Mesendoderm (in vitro differentiated cells): ENCODE measurements around the gene MYO1E.

Source experiments
- DNase-seq: peaks from one replicate; pipeline ENCODE4 v3.0.0; 2013
- H2AK5ac ChIP-seq: 2 replicates; pipeline ENCODE4 v1.6.1; 2013; ENCODE audit warnings: low read length, inconsistent platforms
- H2BK120ac ChIP-seq: 2 replicates; pipeline ENCODE4 v1.6.1; 2013; ENCODE audit warnings: low read depth, mild to moderate bottlenecking, low read length, moderate library complexity, mixed read lengths
- H2BK15ac ChIP-seq: replicated peaks from 2 replicates; pipeline ENCODE4 v1.6.1; 2013; ENCODE audit warnings: low read depth, mild to moderate bottlenecking, moderate library complexity
- H2BK5ac ChIP-seq: 2 replicates; pipeline ENCODE4 v1.6.1; 2013; ENCODE audit warnings: low read length, inconsistent platforms
- H3K18ac ChIP-seq: 2 replicates; pipeline ENCODE4 v1.6.1; 2013; ENCODE audit warnings: mild to moderate bottlenecking, low read length, mixed read lengths
- H3K23ac ChIP-seq: one replicate; pipeline ENCODE4 v1.6.1; 2013; ENCODE audit warnings: low read length
- H3K27ac ChIP-seq: 2 replicates; pipeline ENCODE4 v1.5.1; 2013; ENCODE audit warnings: low read depth, mild to moderate bottlenecking, inconsistent platforms, low read length, moderate library complexity
- H3K27me3 ChIP-seq: 2 replicates; pipeline ENCODE4 v1.6.1; 2013; ENCODE audit warnings: low read length, control low read depth, mild to moderate bottlenecking, inconsistent platforms; ENCODE audit not compliant: insufficient read depth, poor library complexity
- H3K36me3 ChIP-seq: 2 replicates; pipeline ENCODE4 v1.6.1; 2013; ENCODE audit warnings: low read length, inconsistent platforms; ENCODE audit not compliant: control insufficient read depth, insufficient read depth
- H3K4ac ChIP-seq: one replicate; pipeline ENCODE4 v1.6.1; 2013; ENCODE audit warnings: low read depth, mild to moderate bottlenecking, low read length, moderate library complexity
- H3K4me1 ChIP-seq: 2 replicates; pipeline ENCODE4 v1.6.1; 2013; ENCODE audit warnings: low read depth, low read length, inconsistent platforms; ENCODE audit not compliant: control insufficient read depth
- H3K4me2 ChIP-seq: 2 replicates; pipeline ENCODE4 v1.6.1; 2013; ENCODE audit warnings: low read length
- H3K4me3 ChIP-seq: 2 replicates; pipeline ENCODE4 v1.5.1; 2013; ENCODE audit warnings: mild to moderate bottlenecking, low read length
- H3K56ac ChIP-seq: one replicate; pipeline ENCODE4 v1.6.1; 2013; ENCODE audit warnings: low read length
- H3K79me1 ChIP-seq: 2 replicates; pipeline ENCODE4 v1.6.1; 2013; ENCODE audit warnings: low read length, inconsistent platforms
- H3K79me2 ChIP-seq: 2 replicates; pipeline ENCODE4 v1.6.1; 2013; ENCODE audit warnings: mild to moderate bottlenecking, low read length; ENCODE audit not compliant: control insufficient read depth, insufficient read depth
- H3K9ac ChIP-seq: 2 replicates; pipeline ENCODE4 v1.6.1; 2013; ENCODE audit warnings: low read length, inconsistent platforms
- H4K5ac ChIP-seq: one replicate; pipeline ENCODE4 v1.6.1; 2013; ENCODE audit warnings: low read length
- H4K8ac ChIP-seq: one replicate; pipeline ENCODE4 v1.6.1; 2013; ENCODE audit warnings: low read depth, mild to moderate bottlenecking, control low read depth, low read length, moderate library complexity
- WGBS: extraction: QIAGEN DNeasy Blood & Tissue Kit; methylation state at CpG from one replicate; pipeline ENCODE4 v1.1.7; 2013; ENCODE audit warnings: low lambda C conversion rate, missing lambda C conversion rate; ENCODE audit not compliant: insufficient coverage; ENCODE audit errors: extremely low coverage; 5-methylcytosine and 5-hydroxymethylcytosine counted together

The MYO1E gene

GRCh38 chr15:59237924-59238331 is 134.7 kb downstream of the MYO1E start:
- no peak for DNase-seq
- Histone ChIP-seq H4K8ac (no peak overlapping the region), H3K56ac (no peak overlapping the region), H3K27me3 (no peaks in the 10 kb centered on the region), H3K18ac (no peak overlapping the region), H3K27ac (no peak overlapping the region), H2BK5ac (no peak overlapping the region), H3K23ac (no peak overlapping the region), H3K4me1 (no peaks in the 10 kb centered on the region), H2BK15ac (no peak overlapping the region), H4K5ac (no peak overlapping the region), H3K9ac (no peak overlapping the region), H3K4ac (no peak overlapping the region), H2AK5ac (no peak overlapping the region), H2BK120ac (no peak overlapping the region), H3K4me3 (no peak overlapping the region), H3K36me3 (no peaks in the 10 kb centered on the region), H3K79me1 (no peaks in the 10 kb centered on the region), H3K4me2 (no peak overlapping the region), H3K79me2 (no peaks in the 10 kb centered on the region)
- no CpG with 5 or more reads among the region's 5 CpGs for WGBS

- Histone ChIP-seq H3K4me2 (no peak overlapping the region), H3K79me1 (no peaks in the 10 kb centered on the region), H2BK120ac (no peak overlapping the region), H3K36me3 (no peaks in the 10 kb centered on the region), H2BK5ac (no peak overlapping the region), H4K8ac (no peak overlapping the region), H3K9ac (no peak overlapping the region), H3K4ac (no peak overlapping the region), H3K4me3 (no peak overlapping the region), H2BK15ac (no peak overlapping the region), H3K23ac (no peak overlapping the region), H3K27ac (no peak overlapping the region), H3K18ac (no peak overlapping the region), H3K4me1 (no peaks in the 10 kb centered on the region), H4K5ac (no peak overlapping the region), H3K79me2 (no peaks in the 10 kb centered on the region), H3K27me3 (no peaks in the 10 kb centered on the region), H2AK5ac (no peak overlapping the region), H3K56ac (no peak overlapping the region)
- WGBS = no CpG with 5 or more reads among the region's 8 CpGs
- DNase-seq = no peak
Observed at GRCh38 chr15:59237119-59237855, 135.4 kb downstream of the MYO1E start.

GRCh38 chr15:59236394-59236793 is 136.3 kb downstream of the MYO1E start:
- Histone ChIP-seq H3K36me3 (no peaks in the 10 kb centered on the region), H2BK120ac (no peak overlapping the region)
- no CpG with 5 or more reads among the region's 1 CpG for WGBS

GRCh38 chr15:59232476-59232875 is 140.2 kb downstream of the MYO1E start:
- H2AK5ac ChIP-seq = no peak overlapping the region

More at GRCh38 chr15:59236394-59236793, 136.3 kb downstream of the MYO1E start:
- Histone ChIP-seq H4K8ac (no peak overlapping the region), H3K4me2 (no peak overlapping the region), H3K9ac (no peak overlapping the region), H3K4me3 (no peak overlapping the region), H3K4me1 (no peaks in the 10 kb centered on the region), H2AK5ac (no peak overlapping the region), H3K79me2 (no peaks in the 10 kb centered on the region), H3K27me3 (no peaks in the 10 kb centered on the region), H3K18ac (no peak overlapping the region), H3K27ac (no peak overlapping the region), H3K56ac (no peak overlapping the region), H2BK15ac (no peak overlapping the region), H3K23ac (no peak overlapping the region), H3K4ac (no peak overlapping the region), H2BK5ac (no peak overlapping the region), H3K79me1 (no peaks in the 10 kb centered on the region), H4K5ac (no peak overlapping the region)
- DNase-seq = no peak

GRCh38 chr15:59230531-59231055 is 142.1 kb downstream of the MYO1E start:
- H2BK120ac ChIP-seq = no peak overlapping the region
- H4K5ac ChIP-seq = no peak overlapping the region
- no peaks in the 10 kb centered on the region for H3K27me3 ChIP-seq
- no peak overlapping the region for H3K23ac ChIP-seq
- no peak overlapping the region for H4K8ac ChIP-seq
- H3K36me3 ChIP-seq = no peaks in the 10 kb centered on the region
- H3K18ac ChIP-seq = no peak overlapping the region
- H3K4me3 ChIP-seq = no peak overlapping the region
- H3K27ac ChIP-seq = no peak overlapping the region
- H2AK5ac ChIP-seq = no peak overlapping the region
- H3K4ac ChIP-seq = no peak overlapping the region
- no peak overlapping the region for H2BK15ac ChIP-seq
- DNase-seq = no peak
- H3K56ac ChIP-seq = no peak overlapping the region
- no peak overlapping the region for H3K9ac ChIP-seq
- no peaks in the 10 kb centered on the region for H3K4me1 ChIP-seq
- H2BK5ac ChIP-seq = no peak overlapping the region
- no peaks in the 10 kb centered on the region for H3K79me1 ChIP-seq
- no peak overlapping the region for H3K4me2 ChIP-seq
- WGBS = no CpG with 5 or more reads among the region's 2 CpGs
- no peaks in the 10 kb centered on the region for H3K79me2 ChIP-seq

More at GRCh38 chr15:59232476-59232875, 140.2 kb downstream of the MYO1E start:
- H3K4me3 ChIP-seq = no peak overlapping the region
- H3K36me3 ChIP-seq = no peaks in the 10 kb centered on the region
- no peak overlapping the region for H3K27ac ChIP-seq
- H3K18ac ChIP-seq = no peak overlapping the region
- H3K23ac ChIP-seq = no peak overlapping the region
- H3K4ac ChIP-seq = no peak overlapping the region
- H2BK120ac ChIP-seq = no peak overlapping the region
- no peak overlapping the region for H3K9ac ChIP-seq
- no peaks in the 10 kb centered on the region for H3K27me3 ChIP-seq
- no peak overlapping the region for H3K56ac ChIP-seq
- no peak overlapping the region for H4K5ac ChIP-seq
- no peaks in the 10 kb centered on the region for H3K79me2 ChIP-seq
- H2BK5ac ChIP-seq = no peak overlapping the region
- no peaks in the 10 kb centered on the region for H3K79me1 ChIP-seq
- H3K4me1 ChIP-seq = no peaks in the 10 kb centered on the region
- no CpG with 5 or more reads among the region's 1 CpG for WGBS
- no peak overlapping the region for H4K8ac ChIP-seq
- H3K4me2 ChIP-seq = no peak overlapping the region
- H2BK15ac ChIP-seq = no peak overlapping the region
- DNase-seq = no peak

GRCh38 chr15:59229453-59229852 is 143.2 kb downstream of the MYO1E start:
- Histone ChIP-seq H3K56ac (no peak overlapping the region), H3K36me3 (no peaks in the 10 kb centered on the region)
- WGBS = no CpG with 5 or more reads among the region's 3 CpGs

More at GRCh38 chr15:59229453-59229852, 143.2 kb downstream of the MYO1E start:
- no peak overlapping the region for H3K23ac ChIP-seq
- no peak overlapping the region for H3K4me2 ChIP-seq
- no peak overlapping the region for H2BK120ac ChIP-seq
- no peak overlapping the region for H3K9ac ChIP-seq
- no peak for DNase-seq
- no peak overlapping the region for H3K4ac ChIP-seq
- H2BK15ac ChIP-seq = no peak overlapping the region
- no peaks in the 10 kb centered on the region for H3K79me1 ChIP-seq
- H2AK5ac ChIP-seq = no peak overlapping the region
- H3K27ac ChIP-seq = no peak overlapping the region
- no peak overlapping the region for H4K8ac ChIP-seq
- no peak overlapping the region for H3K18ac ChIP-seq
- H3K27me3 ChIP-seq = no peaks in the 10 kb centered on the region
- no peak overlapping the region for H4K5ac ChIP-seq
- no peaks in the 10 kb centered on the region for H3K79me2 ChIP-seq
- no peaks in the 10 kb centered on the region for H3K4me1 ChIP-seq
- no peak overlapping the region for H2BK5ac ChIP-seq
- no peak overlapping the region for H3K4me3 ChIP-seq
